Measurements from ENCODE around the gene MBOAT2. TPM values are rescaled to one million over a fixed set of nuclear protein-coding genes. Genes with fewer than 3 reads are reported as not detected.

MBOAT2 gene
- polyA plus RNA-seq, 1 donor (not counting 4 experiments of a cell fraction or from before 2014, with no cell fraction given): 121 TPM

GRCh38 chr2:9030190-9030589 lies 26.7 kb upstream of the MBOAT2 start:
- Histone ChIP-seq H4K20me1 (ENCODE audit: control insufficient read depth, extremely low read depth, insufficient read depth, low read length) (no peaks in the 10 kb centered on the region), H3K36me3 (ENCODE audit: control insufficient read depth in 2 of 2, extremely low read depth in 1 of 2, insufficient read depth in 2 of 2, low read length in 2 of 2) (no peaks in the 10 kb centered on the region), H2AFZ (ENCODE audit: control insufficient read depth, low read length) (no peak overlapping the region), H3K9me1 (ENCODE audit: control insufficient read depth, extremely low read depth, insufficient read depth, low read length) (no peaks in the 10 kb centered on the region), H3K79me2 (ENCODE audit: control insufficient read depth, insufficient read depth, low read length) (no peaks in the 10 kb centered on the region), H3K27ac (ENCODE audit: control insufficient read depth, insufficient read depth, low read length) (no peak overlapping the region), H3K9ac (ENCODE audit: control insufficient read depth, extremely low read depth, insufficient read depth, low read length) (no peak overlapping the region), H3K4me2 (ENCODE audit: control insufficient read depth, extremely low read depth, insufficient read depth, low read depth, low read length) (no peak overlapping the region), H3K4me3 (ENCODE audit: control insufficient read depth in 2 of 3, extremely low read depth in 1 of 3, insufficient read depth in 2 of 3, low read depth in 1 of 3, low read length in 3 of 3) (no peak overlapping the region), H3K4me1 (ENCODE audit: control insufficient read depth, extremely low read depth, insufficient read depth, low read length) (no peaks in the 10 kb centered on the region), H3K27me3 (ENCODE audit: control insufficient read depth, extremely low read depth, insufficient read depth, low read length) (no peaks in the 10 kb centered on the region), H3K9me3 (ENCODE audit: control insufficient read depth, low read depth, low read length) (no peaks in the 10 kb centered on the region)
- DNase-seq (ENCODE audit: low read depth, low spot score): no peak
- no peak for FAIRE-seq
- TF ChIP-seq EZH2 (IDR thresholded peaks at IDR 0.05; ENCODE audit: low read length) (no peak), CTCF (optimal IDR thresholded peaks at IDR 0.05 in 1 of 3, IDR thresholded peaks at IDR 0.05 in 1 of 3, conservative IDR thresholded peaks at IDR 0.05 in 1 of 3; ENCODE audit: extremely low read depth in 1 of 3, insufficient read depth in 2 of 3, low read length in 3 of 3) (no peak)
- dilution Hi-C loops (cut with MboI; ENCODE audit: extremely low pct_ligation_motif_present, low sequenced_read_pairs): no loop called here

GRCh38 chr2:9029721-9030120 lies 26.2 kb upstream of the MBOAT2 start:
- Histone ChIP-seq H3K9ac (ENCODE audit: control insufficient read depth, extremely low read depth, insufficient read depth, low read length) (no peak overlapping the region), H3K27me3 (ENCODE audit: control insufficient read depth, extremely low read depth, insufficient read depth, low read length) (no peaks in the 10 kb centered on the region), H4K20me1 (ENCODE audit: control insufficient read depth, extremely low read depth, insufficient read depth, low read length) (no peaks in the 10 kb centered on the region), H3K9me3 (ENCODE audit: control insufficient read depth, low read depth, low read length) (no peaks in the 10 kb centered on the region), H3K36me3 (ENCODE audit: control insufficient read depth in 2 of 2, extremely low read depth in 1 of 2, insufficient read depth in 2 of 2, low read length in 2 of 2) (no peaks in the 10 kb centered on the region), H3K27ac (ENCODE audit: control insufficient read depth, insufficient read depth, low read length) (no peak overlapping the region), H2AFZ (ENCODE audit: control insufficient read depth, low read length) (no peak overlapping the region), H3K79me2 (ENCODE audit: control insufficient read depth, insufficient read depth, low read length) (no peaks in the 10 kb centered on the region), H3K9me1 (ENCODE audit: control insufficient read depth, extremely low read depth, insufficient read depth, low read length) (no peaks in the 10 kb centered on the region), H3K4me1 (ENCODE audit: control insufficient read depth, extremely low read depth, insufficient read depth, low read length) (no peaks in the 10 kb centered on the region), H3K4me3 (ENCODE audit: control insufficient read depth in 2 of 3, extremely low read depth in 1 of 3, insufficient read depth in 2 of 3, low read depth in 1 of 3, low read length in 3 of 3) (no peak overlapping the region), H3K4me2 (ENCODE audit: control insufficient read depth, extremely low read depth, insufficient read depth, low read depth, low read length) (no peak overlapping the region)
- TF ChIP-seq EZH2 (IDR thresholded peaks at IDR 0.05; ENCODE audit: low read length) (no peak), CTCF (optimal IDR thresholded peaks at IDR 0.05 in 1 of 3, IDR thresholded peaks at IDR 0.05 in 1 of 3, conservative IDR thresholded peaks at IDR 0.05 in 1 of 3; ENCODE audit: extremely low read depth in 1 of 3, insufficient read depth in 2 of 3, low read length in 3 of 3) (no peak)
- FAIRE-seq (no peak), DNase-seq (ENCODE audit: low read depth, low spot score) (no peak)
- dilution Hi-C loops (cut with MboI; ENCODE audit: extremely low pct_ligation_motif_present, low sequenced_read_pairs): no loop called here

Data from keratinocyte (primary cell).